HUES48 (cell line): ENCODE data around the gene HDDC3.
"Not testable (repeated sequence)": the region's sequence is repeated elsewhere in the genome, so short reads cannot be mapped to it uniquely, and the experiment has no call there.

Experiments
- H3K27ac ChIP-seq: one replicate; pipeline ENCODE4 v1.7.0; 2013; ENCODE audit warnings: low read depth, low read length, inconsistent platforms
- H3K27me3 ChIP-seq: 2 replicates; pipeline ENCODE4 v1.6.1; 2013; ENCODE audit warnings: mild to moderate bottlenecking, low read length; ENCODE audit not compliant: control insufficient read depth, insufficient read depth
- H3K36me3 ChIP-seq: 2 replicates; pipeline ENCODE4 v1.6.1; 2013; ENCODE audit warnings: low read length; ENCODE audit not compliant: control insufficient read depth, insufficient read depth
- H3K4me1 ChIP-seq: 2 replicates; pipeline ENCODE4 v1.6.1; 2013; ENCODE audit warnings: mild to moderate bottlenecking, low read length; ENCODE audit not compliant: control insufficient read depth, insufficient read depth
- H3K4me3 ChIP-seq: 2 replicates; pipeline ENCODE4 v1.5.1; 2013; ENCODE audit warnings: mild to moderate bottlenecking, low read depth, low read length
- H3K9ac ChIP-seq: 2 replicates; pipeline ENCODE4 v1.6.1; 2013; ENCODE audit warnings: mild to moderate bottlenecking, low read depth, low read length, moderate library complexity
- H3K9me3 ChIP-seq: 2 replicates; pipeline ENCODE4 v1.6.1; 2013; ENCODE audit warnings: low read length; ENCODE audit not compliant: control insufficient read depth, insufficient read depth

The HDDC3 gene

DNA sequence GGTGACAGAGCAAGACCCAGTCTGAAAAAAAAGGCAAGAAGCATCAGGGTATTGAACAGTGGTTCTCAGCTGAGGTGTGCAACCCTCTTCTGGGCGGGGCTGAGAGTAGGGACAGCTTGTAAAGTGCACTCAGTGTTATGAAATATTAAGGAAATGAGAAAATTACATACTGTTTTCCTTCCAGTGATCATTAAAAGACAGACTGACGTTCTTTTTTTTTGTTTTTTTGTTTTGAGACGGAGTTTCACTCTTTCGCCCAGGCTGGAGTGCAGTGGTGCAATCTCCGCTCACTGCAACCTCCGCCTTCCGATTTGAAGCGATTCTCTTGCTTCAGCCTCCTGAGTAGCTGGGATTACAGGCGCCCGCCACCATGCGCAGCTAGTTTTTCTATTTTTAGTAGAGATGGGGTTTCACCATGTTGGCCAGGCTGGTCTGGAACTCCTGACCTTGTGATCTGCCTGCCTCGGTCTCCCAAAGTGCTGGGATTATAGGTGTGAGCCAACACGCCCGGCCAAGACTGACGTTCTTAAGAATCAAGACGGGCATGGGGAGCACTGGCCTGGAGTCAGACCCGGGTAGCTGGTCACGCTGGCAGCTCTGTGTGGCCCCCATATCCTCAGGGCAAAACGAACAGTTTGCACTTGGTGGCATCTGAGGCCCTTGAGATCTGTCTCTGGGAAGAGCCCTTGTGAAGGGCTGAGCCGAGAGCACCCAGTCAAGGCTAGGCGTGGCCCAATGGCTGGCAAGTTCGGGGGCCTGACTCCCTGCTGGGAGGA is 17.9 kb downstream of the HDDC3 start:
- H3K27ac ChIP-seq = no peak overlapping the region
- H3K9ac ChIP-seq = no peak overlapping the region
- no peaks in the 10 kb centered on the region for H3K9me3 ChIP-seq
- no peaks in the 10 kb centered on the region for H3K27me3 ChIP-seq
- no peak overlapping the region for H3K4me3 ChIP-seq
- no peaks in the 10 kb centered on the region for H3K4me1 ChIP-seq
- H3K36me3 ChIP-seq = peaks cover 37% of the 10 kb centered on the region

- peaks cover 36% of the 10 kb centered on the region for H3K36me3 ChIP-seq
- H3K9ac ChIP-seq = no peak overlapping the region
- no peaks in the 10 kb centered on the region for H3K4me1 ChIP-seq
- H3K4me3 ChIP-seq = no peak overlapping the region
- no peaks in the 10 kb centered on the region for H3K9me3 ChIP-seq
- H3K27ac ChIP-seq = no peak overlapping the region
- no peaks in the 10 kb centered on the region for H3K27me3 ChIP-seq
Observed at GRCh38 chr15:90913398-90913944, 18.9 kb downstream of the HDDC3 start.

DNA sequence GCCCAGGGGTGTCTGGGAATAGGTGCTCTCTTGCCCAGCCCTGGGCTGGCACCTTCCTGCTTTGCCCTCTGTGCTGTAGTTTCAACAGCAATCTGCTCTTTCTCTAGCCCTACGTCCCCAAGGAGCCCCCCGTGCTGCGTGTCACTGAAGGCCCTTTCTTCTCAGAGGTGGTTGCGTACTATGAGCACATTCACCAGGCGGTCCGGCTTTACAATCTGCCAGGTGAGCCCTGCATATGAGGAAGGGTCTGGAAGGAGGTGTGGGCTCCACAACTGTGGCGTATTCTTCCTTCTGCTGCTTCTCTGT is 19.6 kb downstream of the HDDC3 start:
- Histone ChIP-seq H3K27ac (no peak overlapping the region), H3K27me3 (no peaks in the 10 kb centered on the region), H3K4me1 (no peaks in the 10 kb centered on the region), H3K9ac (no peak overlapping the region), H3K9me3 (no peaks in the 10 kb centered on the region), H3K4me3 (no peak overlapping the region), H3K36me3 (peaks cover 31% of the 10 kb centered on the region)

- Histone ChIP-seq H3K4me1 (no peaks in the 10 kb centered on the region), H3K9ac (no peak overlapping the region), H3K4me3 (no peak overlapping the region), H3K27me3 (no peaks in the 10 kb centered on the region), H3K9me3 (no peaks in the 10 kb centered on the region), H3K27ac (no peak overlapping the region), H3K36me3 (peaks cover 29% of the 10 kb centered on the region)
Observed at GRCh38 chr15:90911906-90912769, 20.2 kb downstream of the HDDC3 start.

DNA sequence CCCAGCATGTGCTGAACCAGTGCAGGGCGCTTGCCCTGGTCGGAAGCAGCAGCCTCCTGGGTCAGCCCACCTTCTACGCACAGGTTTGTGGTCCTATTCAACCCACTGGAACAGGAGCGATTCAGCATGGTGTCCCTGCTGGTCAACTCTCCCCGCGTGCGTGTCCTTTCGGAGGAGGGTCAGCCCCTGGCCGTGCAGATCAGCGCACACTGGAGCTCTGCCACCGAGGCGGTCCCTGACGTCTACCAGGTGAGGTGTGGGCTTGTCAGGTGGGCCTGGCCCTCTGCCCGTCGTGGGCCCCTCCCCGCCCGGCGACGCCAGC is 21.1 kb downstream of the HDDC3 start:
- no peak overlapping the region for H3K9ac ChIP-seq
- no peaks in the 10 kb centered on the region for H3K9me3 ChIP-seq
- no peak overlapping the region for H3K27ac ChIP-seq
- no peak overlapping the region for H3K4me3 ChIP-seq
- H3K36me3 ChIP-seq = peaks cover 29% of the 10 kb centered on the region
- H3K27me3 ChIP-seq = no peaks in the 10 kb centered on the region
- H3K4me1 ChIP-seq = no peaks in the 10 kb centered on the region

DNA sequence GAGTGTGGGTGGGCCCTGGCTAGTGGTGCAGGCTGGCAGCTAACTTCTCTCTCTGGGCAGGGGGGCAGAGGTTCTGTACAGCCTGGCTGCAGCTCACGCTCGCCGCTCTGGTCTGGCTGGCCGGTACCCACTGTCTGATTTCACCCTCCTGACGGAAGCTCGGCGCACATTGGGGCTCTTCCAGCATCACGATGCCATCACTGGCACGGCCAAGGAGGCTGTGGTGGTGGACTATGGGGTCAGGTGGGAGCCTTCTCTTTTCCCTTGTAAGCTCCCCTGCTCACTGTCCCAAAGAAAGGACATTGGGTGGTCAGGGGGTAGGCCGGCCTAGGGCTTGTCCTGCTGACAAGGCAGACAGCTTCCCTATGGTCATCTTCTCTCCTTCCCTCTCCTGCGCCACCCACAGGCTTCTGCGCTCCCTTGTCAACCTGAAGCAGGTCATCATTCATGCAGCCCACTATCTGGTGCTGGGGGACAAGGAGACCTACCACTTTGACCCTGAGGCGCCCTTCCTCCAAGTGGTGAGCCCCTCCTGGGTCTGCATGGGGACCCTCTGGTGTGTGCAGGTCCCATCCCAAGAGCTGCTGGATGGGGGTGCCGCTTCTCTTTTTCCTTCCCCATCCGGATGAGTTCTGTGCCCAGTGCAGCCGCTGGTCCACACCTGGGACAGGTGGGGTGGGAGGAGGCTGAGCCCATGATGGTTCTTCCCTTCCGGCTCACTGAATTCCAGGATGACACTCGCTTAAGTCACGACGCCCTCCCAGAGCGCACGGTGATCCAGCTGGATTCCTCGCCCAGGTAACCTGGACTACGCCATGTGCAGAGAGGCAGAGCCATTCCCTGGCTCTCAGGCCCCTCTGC is 21.7 kb downstream of the HDDC3 start:
- H3K4me3 ChIP-seq = no peak overlapping the region
- no peak overlapping the region for H3K27ac ChIP-seq
- no peaks in the 10 kb centered on the region for H3K4me1 ChIP-seq
- no peaks in the 10 kb centered on the region for H3K27me3 ChIP-seq
- no peak overlapping the region for H3K9ac ChIP-seq
- peaks cover 30% of the 10 kb centered on the region for H3K36me3 ChIP-seq
- H3K9me3 ChIP-seq = no peaks in the 10 kb centered on the region

DNA sequence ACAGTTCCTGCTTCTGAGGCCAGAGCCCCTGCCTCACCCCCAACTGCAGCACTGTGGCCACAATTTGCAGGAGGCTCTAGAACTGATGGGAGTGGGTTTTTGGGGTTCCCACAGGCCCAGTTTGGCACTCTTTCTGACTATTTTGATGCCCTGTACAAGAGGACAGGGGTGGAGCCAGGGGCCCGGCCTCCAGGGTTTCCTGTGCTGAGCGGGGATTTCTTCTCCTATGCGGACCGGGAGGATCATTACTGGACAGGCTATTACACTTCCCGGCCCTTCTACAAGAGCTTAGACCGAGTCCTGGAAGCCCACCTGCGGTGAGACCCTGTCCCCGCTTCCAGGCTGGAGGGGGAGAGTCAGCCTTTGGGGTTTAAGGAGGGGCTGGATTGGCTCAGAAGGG is 22.4 kb downstream of the HDDC3 start:
- no peaks in the 10 kb centered on the region for H3K9me3 ChIP-seq
- H3K4me3 ChIP-seq = no peak overlapping the region
- H3K36me3 ChIP-seq = peaks cover 31% of the 10 kb centered on the region
- no peaks in the 10 kb centered on the region for H3K4me1 ChIP-seq
- no peaks in the 10 kb centered on the region for H3K27me3 ChIP-seq
- H3K9ac ChIP-seq = no peak overlapping the region
- no peak overlapping the region for H3K27ac ChIP-seq

DNA sequence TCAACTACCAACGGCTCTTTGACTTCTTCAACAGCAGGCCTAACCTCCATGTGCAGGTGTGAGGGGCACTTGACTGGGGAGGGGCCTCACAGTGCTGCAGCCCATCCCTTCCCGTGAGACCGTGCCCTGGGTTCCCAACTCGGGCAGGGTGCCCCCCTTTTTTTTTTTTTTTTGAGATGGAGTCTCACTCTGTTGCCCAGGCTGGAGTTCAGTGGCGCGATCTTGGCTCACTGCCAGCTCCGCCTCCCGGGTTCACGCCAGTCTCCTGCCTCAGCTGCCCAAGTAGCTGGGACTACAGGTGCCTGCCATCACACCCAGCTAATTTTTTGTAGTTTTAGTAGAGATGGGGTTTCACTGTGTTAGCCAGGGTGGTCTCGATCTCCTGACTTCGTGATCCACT is 22.9 kb downstream of the HDDC3 start:
- H3K9ac ChIP-seq, H3K4me3 ChIP-seq, H3K9me3 ChIP-seq, H3K4me1 ChIP-seq, H3K27me3 ChIP-seq, H3K27ac ChIP-seq: not testable (repeated sequence)
- H3K36me3 ChIP-seq = peaks cover 31% of the 10 kb centered on the region

DNA sequence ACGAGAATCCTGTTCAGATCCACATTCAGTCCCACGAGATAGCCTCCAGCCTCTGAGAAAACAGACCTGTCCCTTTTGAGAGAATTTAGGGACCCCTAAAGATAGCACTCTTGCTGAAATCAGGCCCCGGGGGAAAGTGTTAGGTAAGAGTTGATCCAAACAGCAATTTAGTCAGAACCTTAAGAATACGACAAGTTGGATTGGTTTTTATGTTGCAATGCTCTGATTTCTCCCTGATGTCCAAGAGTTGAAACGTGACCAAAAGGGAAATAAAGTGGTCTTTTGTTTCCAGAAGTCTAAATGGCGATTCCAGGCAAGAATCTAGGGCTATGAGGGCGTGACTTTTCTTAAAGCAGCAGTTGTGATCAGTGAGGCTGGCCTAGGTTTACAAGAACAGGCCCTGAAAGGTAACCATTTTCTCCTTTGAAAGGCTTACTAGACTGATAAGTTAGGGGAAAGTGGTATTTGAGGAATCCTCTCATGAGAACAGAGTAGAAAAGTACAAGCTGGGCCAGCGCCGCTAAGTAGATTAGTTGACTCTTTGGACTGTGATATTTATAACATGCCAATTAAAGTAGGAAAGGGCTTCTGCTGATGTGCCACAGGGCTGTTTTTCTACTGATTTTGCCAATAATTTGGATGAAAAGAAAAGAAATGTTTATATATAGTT is 24.4 kb downstream of the HDDC3 start:
- Histone ChIP-seq H3K9me3 (no peaks in the 10 kb centered on the region), H3K27ac (no peak overlapping the region), H3K27me3 (peaks cover 11% of the 10 kb centered on the region), H3K9ac (no peak overlapping the region), H3K4me1 (peaks cover 8% of the 10 kb centered on the region), H3K36me3 (peaks cover 24% of the 10 kb centered on the region), H3K4me3 (no peak overlapping the region)

GRCh38 chr15:90907051-90907660 is 25.2 kb downstream of the HDDC3 start:
- peaks cover 23% of the 10 kb centered on the region for H3K36me3 ChIP-seq

More at GRCh38 chr15:90907051-90907660, 25.2 kb downstream of the HDDC3 start:
- Histone ChIP-seq H3K4me3 (no peak overlapping the region), H3K9ac (no peak overlapping the region), H3K27me3 (peaks cover 11% of the 10 kb centered on the region), H3K4me1 (peaks cover 8% of the 10 kb centered on the region), H3K27ac (no peak overlapping the region), H3K9me3 (no peaks in the 10 kb centered on the region)
